Mesothelial cell of epicardium (in vitro differentiated cells): ENCODE results near the gene DUSP16. TPM values are rescaled to one million over a fixed set of nuclear protein-coding genes. Genes with fewer than 3 reads are reported as not detected.
A peak's percentile ranks its signal among the peaks of the same experiment; 100 is the strongest.
"Not testable (repeated sequence)": the region's sequence is repeated elsewhere in the genome, so short reads cannot be mapped to it uniquely, and the experiment has no call there.

Source experiments
- DNase-seq, 2 experiments: peaks; one replicate each; pipeline ENCODE4 v3.0.0; 2021; ENCODE audit warnings: low spot score in 2 of 2; ENCODE audit not compliant: unreplicated experiment in 2 of 2
- H3K27ac Mint-ChIP-seq: 2 replicates; pipeline ENCODE4 v1.8.0; 2021; ENCODE audit warnings: mixed read lengths
- H3K27me3 Mint-ChIP-seq: 2 replicates; pipeline ENCODE4 v1.8.0; 2021; ENCODE audit warnings: low read depth, mixed read lengths
- H3K36me3 Mint-ChIP-seq: 2 replicates; pipeline ENCODE4 v1.8.0; 2021; ENCODE audit warnings: mixed read lengths
- H3K4me1 Mint-ChIP-seq: 2 replicates; pipeline ENCODE4 v1.8.0; 2021; ENCODE audit warnings: mixed read lengths
- H3K4me3 Mint-ChIP-seq: 2 replicates; pipeline ENCODE4 v1.8.0; 2021; ENCODE audit warnings: mild to moderate bottlenecking, moderate library complexity, mixed read lengths
- H3K9me3 Mint-ChIP-seq: 2 replicates; pipeline ENCODE4 v1.8.0; 2021; ENCODE audit warnings: mixed read lengths
- CTCF ChIP-seq: fragments of 200-600 bp; sonication (generic); IDR thresholded peaks from one replicate; pipeline ENCODE4 v1.5.0; 2021; ENCODE audit warnings: antibody characterized with exemption; ENCODE audit not compliant: unreplicated experiment
- total RNA-seq: library from RNA; stranded (reverse); gene quantifications from 3 replicates; pipeline ENCODE4 v1.2.1, GENCODE V29; 2021

Gene DUSP16
- total RNA-seq, 1 donor from 2014 or later = 31.5 TPM

DNA sequence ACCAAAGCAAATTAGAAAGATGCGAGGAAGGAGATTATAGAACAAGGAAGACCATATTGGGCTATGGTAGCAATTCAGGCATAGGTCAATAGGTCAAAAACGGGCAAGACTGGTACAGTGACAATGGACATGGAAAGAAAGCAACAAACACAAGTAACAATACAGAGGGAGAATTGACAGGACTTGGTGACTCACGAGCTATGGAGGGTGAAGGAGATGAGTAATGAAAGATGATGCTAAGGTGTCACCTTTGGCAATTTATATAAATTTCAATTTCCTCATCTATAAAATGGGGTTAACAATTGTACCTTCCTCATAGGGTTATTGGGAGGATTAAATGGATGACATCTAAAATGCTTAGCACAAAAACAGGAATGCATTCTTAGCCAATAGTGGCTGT, 15.1 kb upstream of the DUSP16 start:
- no peak for TF ChIP-seq CTCF
- H3K27me3 Mint-ChIP-seq = no peaks in the 10 kb centered on the region
- peaks cover 4% of the 10 kb centered on the region for H3K9me3 Mint-ChIP-seq
- no peaks in the 10 kb centered on the region for H3K36me3 Mint-ChIP-seq
- H3K4me3 Mint-ChIP-seq = no peak overlapping the region
- no peak overlapping the region for H3K27ac Mint-ChIP-seq
- DNase-seq = no peak
- peaks cover 12% of the 10 kb centered on the region for H3K4me1 Mint-ChIP-seq

- TF ChIP-seq CTCF = no peak
- no peaks in the 10 kb centered on the region for H3K4me1 Mint-ChIP-seq
These were observed 10.0 kb upstream of the DUSP16 start for GRCh38 chr12:12572659-12573058.

GRCh38 chr12:12565971-12566370, 3.3 kb upstream of the DUSP16 start:
- not testable (repeated sequence) for DNase-seq, H3K4me3 Mint-ChIP-seq, H3K27ac Mint-ChIP-seq, H3K36me3 Mint-ChIP-seq, H3K27me3 Mint-ChIP-seq, H3K4me1 Mint-ChIP-seq
- H3K9me3 Mint-ChIP-seq = peaks cover 10% of the 10 kb centered on the region

More at GRCh38 chr12:12572659-12573058, 10.0 kb upstream of the DUSP16 start:
- Mint-ChIP-seq H3K4me3 (no peak overlapping the region), H3K9me3 (no peaks in the 10 kb centered on the region), H3K27me3 (no peaks in the 10 kb centered on the region), H3K36me3 (no peaks in the 10 kb centered on the region), H3K27ac (no peak overlapping the region)
- DNase-seq = no peak

GRCh38 chr12:12564911-12565310, 2.2 kb upstream of the DUSP16 start:
- no peak for TF ChIP-seq CTCF
- DNase-seq = no peak
- H3K9me3 Mint-ChIP-seq = peaks cover 10% of the 10 kb centered on the region
- H3K4me1 Mint-ChIP-seq = peaks cover 16% of the 10 kb centered on the region
- H3K27me3 Mint-ChIP-seq = no peaks in the 10 kb centered on the region
- no peak overlapping the region for H3K4me3 Mint-ChIP-seq
- H3K27ac Mint-ChIP-seq = no peak overlapping the region
- H3K36me3 Mint-ChIP-seq = peaks cover 3% of the 10 kb centered on the region

GRCh38 chr12:12563290-12563928, 746 bp upstream of the DUSP16 start:
- Mint-ChIP-seq H3K27ac (peak overlapping the region; percentile 97), H3K4me1 (peaks cover 29% of the 10 kb centered on the region), H3K27me3 (no peaks in the 10 kb centered on the region), H3K36me3 (peaks cover 3% of the 10 kb centered on the region), H3K4me3 (peak overlapping the region; percentile 76), H3K9me3 (peaks cover 10% of the 10 kb centered on the region)
- no peak for DNase-seq
- no peak for TF ChIP-seq CTCF

GRCh38 chr12:12562016-12562483, 613 bp downstream of the DUSP16 start:
- Mint-ChIP-seq H3K27ac (peak overlapping the region; percentile 98), H3K4me1 (peaks cover 29% of the 10 kb centered on the region), H3K4me3 (peak overlapping the region; percentile 81), H3K9me3 (peaks cover 5% of the 10 kb centered on the region), H3K27me3 (no peaks in the 10 kb centered on the region), H3K36me3 (peaks cover 6% of the 10 kb centered on the region)
- peak; percentile 27 to 54 for DNase-seq
- TF ChIP-seq CTCF = no peak
